NCI-H187 treated with DMSO at 0.1 percent for 48 hours (cell line): ENCODE data around the gene HSF2.

Experiments used
- DNase-seq: peaks from one replicate; lab custom pipeline; 2025; lab: John Stamatoyannopoulos, UW

Gene HSF2

DNA sequence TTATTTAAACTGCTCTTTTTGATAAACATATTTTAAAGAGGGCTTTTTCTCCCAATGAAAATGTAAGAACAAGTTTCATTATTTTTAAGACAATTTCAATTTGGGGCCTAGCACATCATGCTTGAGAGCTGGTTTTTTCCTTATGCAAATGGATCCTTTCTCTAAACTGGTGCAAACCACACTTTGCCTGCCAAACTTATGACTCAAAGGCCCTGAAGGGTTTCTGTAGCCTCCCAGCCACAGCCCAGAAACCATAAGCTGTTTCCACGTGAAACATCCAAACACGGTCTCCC, 451 bp upstream of the HSF2 start:
- no peak for DNase-seq

DNA sequence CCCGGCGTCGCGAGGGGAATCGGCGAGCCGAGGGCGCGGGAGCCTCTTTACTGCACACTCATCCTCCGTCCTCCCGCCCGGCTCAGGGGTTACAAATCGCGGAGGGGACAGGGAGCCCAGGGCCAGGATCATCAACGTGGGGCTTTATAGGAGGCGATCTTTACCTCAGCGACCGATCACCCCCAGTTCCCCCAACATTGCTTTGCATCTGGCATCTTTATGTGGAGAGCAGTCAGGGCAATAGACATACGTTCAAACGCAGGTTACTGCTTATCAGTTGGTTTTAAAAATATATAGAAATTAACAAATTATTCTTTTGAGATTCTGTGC, 634 bp downstream of the HSF2 start:
- no peak for DNase-seq

DNA sequence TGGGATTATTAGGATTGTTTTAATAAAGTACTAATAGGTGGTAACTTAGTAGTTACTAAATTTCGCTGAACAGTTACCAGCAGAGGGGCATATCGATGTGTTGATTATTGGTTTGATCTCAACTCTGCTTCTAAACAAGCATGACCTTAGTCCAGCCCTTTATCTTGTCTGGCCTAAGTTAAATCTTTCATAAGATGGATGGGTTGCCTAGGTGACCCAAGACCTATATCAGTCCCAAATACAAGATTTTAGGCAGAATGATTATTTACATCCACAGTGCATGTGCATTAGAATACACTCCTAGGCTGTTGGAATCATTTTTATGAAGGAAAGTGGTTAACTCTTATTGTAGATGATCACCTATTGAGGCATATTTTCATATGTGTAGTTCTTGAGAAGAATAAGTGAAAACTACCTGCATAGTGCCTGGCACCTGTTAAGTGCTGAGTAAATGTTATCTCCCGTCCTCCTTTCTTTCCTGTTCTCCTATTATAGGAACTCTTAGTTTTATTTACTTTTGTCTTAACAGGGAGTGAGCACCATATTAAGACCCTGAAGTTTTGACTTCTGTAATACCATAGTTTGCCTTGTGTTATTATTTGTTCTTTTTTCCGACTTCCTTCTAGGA, 1.1 kb downstream of the HSF2 start:
- DNase-seq = no peak

DNA sequence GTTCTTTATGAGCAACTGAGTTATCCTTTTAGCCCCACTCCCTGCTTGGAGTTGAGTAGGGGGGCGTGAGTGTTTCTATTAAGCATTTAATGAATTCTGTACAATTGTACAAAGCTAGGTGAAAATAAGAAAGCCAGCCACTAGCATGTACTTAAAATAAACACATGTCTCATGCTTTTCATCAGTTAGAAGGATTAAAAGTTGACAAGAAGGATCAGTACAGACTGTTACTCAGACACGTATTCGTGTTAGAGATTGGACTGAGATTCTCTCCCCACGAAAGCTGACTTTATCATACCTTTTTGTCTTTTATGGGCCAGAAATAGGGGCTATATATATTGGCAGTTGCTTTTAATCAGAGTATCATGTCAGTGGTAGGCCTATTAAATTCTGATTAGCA, 1.7 kb downstream of the HSF2 start:
- no peak for DNase-seq

DNA sequence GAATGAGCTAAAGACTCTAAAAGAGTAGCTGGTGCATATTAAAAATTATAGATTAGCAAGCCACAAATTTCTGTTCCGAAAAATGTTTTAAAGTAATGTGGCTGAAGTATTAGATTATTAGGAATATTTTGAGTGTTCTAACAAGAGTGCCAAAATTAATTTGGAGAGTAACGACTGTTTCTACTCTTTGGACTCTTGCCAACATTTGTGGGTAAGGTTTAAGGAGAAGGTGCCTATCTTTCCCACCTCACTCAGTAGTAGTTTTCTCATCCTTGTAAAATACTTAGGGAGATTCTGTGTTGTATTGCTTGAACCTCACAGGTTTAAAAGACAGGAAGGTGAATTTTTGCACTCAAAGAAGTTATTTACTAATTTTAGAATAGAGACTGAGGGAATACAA, 5.0 kb downstream of the HSF2 start:
- DNase-seq = no peak

DNA sequence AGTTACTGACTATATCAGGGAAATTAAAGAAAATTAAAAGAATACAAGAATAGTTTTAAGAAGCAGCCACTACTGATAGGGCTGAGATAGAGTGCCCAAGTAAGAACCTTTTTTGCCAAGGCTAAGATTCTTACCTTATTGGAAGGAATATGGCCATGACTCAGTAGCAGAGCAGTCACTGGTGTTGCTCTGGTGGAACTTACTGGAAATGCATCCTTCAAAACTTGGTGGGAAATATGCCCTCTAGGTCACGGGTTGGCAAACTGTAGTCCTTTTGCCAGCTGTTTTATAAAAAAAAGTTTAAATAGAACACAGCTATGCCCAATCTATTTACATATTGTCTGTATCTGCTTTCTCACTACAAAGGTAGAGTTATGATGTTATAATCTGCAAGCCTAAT, 6.0 kb downstream of the HSF2 start:
- no peak for DNase-seq

DNA sequence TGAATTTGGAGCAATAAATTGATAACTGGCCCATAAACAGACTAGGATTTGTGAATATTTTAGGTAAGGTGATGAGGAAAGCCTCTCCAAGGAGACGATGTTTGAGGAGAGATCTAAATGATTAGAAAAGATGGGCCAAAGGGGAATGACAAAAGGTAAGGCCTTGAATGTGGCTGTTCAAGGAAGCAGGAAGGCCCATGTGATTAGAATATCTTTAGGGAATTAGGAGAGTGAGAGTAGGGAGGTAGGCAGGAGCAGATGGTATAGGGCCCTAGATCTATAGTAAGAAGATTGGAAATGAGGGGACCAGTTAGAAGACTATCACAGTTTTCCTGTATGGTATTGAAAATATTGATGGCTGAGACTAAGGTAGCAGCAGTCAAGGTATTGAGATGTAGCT, 6.7 kb downstream of the HSF2 start:
- no peak for DNase-seq

DNA sequence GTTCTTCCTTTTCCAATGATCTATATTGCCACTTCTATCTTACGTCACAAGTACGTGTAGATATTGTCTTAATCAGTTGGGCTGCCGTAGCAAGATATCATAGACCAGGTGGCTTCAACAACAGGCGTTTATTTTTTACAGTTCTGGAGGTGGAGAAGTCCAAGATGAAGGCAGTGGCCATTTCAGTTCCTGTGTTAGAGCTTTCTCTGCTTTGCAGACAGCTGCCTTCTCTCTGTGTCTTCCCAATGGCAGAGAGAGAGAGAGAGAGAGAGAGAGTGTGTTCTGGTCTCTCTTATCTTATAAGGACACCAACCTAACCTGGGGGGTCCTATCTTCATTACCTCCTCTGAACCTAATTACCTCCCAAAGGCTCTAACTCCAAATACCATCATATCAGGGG, 8.3 kb downstream of the HSF2 start:
- no peak for DNase-seq

DNA sequence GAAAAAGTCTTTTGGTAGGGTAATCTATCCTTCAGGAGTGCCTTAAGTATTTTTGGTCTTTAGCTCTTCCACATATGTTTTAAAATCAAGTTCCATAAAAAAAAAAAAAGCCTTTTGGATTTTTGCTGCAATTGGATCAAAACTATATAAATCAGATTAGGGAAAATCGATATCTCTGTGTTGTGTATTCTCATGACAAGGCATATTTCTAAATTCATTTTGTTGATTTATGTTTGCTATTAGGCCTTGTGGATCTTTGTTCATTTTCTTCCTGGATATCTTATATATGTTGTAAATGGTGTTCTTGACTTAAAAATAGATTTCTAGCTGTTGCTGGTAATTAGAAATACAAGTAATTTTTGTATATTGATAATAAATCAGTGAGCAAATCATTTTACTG, 8.8 kb downstream of the HSF2 start:
- DNase-seq = no peak

DNA sequence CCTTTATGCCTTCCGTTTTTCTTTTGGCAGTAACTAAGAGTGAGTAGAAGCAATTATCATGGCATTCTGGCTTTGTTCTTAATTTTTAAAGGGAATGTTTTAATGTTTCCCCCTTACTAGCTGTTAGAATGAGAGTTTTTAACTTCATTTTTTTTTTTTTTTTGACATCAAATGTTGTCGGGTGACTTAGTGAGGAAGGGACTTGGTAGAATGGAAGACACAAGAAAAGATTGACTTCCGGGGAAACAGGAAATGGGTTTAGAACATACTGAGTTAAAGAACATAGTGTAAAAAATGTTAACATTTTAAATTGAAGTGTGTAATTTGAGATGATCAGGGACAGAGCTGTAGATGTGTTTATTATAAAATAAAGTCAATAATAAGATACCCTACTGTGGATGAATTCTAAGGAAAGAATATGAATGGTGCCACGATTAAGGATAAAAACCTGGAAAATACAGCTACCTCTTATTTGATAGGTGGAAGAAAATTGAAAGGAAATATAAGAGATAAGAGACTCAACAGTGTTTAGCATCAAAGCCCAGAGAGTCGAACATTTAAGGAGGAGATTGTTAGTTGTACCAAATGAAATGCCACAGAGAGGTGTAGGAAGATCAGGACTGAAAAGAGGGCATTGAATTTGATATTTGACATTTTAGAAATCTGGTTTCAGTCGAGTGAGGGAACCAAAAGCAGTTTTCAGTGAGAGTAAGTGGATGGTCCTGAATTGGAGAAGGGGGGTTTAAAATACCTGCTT, 9.4 kb downstream of the HSF2 start:
- DNase-seq = no peak

DNA sequence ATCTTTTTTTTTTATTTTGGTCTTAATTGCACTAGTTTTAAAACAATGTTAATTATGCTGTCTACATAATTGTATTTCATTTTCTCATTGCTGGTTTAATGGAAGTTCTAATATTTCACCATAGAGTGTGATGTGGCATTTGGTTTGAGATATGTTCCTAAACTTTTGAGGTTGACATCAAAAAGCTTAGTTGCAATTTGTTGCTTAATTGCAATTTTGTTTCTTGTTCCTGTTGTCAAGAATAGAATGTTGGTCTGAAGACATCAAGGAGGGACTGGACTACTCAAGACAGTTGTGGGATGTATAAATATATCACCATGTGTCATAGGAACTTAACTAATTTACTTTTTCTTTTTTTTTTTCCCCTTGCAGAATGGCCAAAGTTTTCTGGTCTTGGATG, 12.5 kb downstream of the HSF2 start:
- no peak for DNase-seq

DNA sequence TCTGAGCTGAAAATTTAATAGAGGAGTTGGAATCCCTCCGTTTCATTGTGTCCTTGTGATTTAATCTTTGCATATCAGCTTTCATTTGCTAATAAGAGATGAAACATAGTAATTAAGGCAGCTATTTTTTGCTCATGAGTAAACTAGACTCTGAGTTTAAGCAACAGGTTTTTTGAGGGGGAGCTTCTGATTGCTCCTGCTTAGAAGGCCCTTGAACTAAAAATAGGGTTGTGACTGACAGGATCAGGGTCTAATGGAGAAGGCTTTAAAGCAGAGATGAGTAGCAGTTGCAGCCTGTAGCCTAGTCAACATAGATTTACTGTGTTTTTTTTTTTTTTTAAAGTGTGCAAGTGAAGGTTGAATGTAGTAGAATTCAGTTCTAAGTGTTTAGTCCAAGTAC, 17.4 kb downstream of the HSF2 start:
- DNase-seq = no peak

DNA sequence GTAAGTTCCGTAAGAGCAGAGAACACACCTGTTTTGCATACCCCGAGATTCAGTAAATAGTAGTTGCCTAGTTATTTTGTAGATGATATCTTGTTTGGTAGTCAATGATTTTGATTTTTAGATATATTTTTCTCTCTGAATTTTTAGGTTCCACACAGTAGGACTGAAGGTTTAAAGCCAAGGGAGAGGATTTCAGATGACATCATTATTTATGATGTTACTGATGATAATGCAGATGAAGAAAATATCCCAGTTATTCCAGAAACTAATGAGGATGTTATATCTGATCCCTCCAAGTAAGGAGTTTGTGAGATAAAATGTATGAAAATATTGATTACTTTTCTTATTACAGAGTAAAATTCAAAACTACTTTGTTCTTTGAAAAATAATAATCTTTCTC, 22.6 kb downstream of the HSF2 start:
- DNase-seq = no peak

DNA sequence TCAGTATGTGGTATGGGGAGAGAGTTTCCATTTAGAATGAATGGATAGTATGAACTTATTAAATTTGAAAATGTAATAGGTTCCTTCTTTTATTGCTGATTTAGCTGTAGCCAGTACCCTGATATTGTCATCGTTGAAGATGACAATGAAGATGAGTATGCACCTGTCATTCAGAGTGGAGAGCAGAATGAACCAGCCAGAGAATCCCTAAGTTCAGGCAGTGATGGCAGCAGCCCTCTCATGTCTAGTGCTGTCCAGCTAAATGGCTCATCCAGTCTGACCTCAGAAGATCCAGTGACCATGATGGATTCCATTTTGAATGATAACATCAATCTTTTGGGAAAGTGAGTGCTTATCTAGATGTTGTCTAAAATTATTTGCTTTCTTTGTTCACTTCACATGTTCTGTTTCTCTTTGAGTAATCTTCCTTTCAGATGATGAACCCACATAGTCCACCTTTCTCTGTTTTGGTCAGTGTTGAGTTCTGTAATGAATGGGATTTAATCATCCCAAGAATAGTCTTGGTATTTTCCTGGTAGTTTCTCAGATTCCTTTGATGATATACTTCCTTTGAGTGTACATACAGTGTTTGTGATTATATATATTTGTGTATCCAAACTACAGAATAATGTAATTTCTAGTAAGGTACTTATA, 23.3 kb downstream of the HSF2 start:
- no peak for DNase-seq

DNA sequence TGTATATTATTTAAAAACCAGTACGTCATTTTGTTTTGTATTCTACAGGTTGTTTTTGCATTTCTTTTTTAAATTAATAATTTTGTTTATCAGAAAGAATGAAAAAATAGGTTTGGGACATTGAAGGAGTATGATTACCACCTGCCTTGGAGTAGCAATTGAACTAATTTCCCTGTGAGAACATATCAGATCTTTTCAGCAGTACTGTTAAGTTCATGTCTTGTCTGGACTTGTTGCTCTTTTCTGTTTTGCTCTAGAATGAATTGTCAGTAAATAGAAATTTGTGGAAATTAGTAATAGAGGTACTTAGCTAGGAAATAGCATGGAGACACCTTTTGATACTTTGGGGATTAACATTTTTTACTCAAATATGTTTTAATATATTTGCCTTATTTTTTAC, 24.3 kb downstream of the HSF2 start:
- DNase-seq = no peak

DNA sequence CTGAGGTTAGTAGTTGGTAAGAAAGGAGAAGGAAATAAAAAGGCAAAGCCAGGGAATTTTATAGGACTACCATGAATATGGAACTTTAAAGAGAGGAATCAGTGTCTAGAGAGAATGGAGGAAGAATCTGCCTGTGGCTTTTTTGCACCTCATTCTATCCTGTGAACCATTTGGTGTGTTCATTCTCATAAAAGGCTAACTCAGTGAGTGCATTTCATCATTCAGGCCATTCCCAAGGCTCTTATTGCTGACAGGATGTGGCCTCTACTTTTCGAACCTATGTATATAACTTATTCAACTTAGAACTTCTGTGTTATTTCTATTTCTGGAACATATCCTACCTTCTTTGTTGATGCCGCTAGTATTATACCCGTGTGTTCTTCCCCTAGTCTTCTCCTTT, 27.1 kb downstream of the HSF2 start:
- no peak for DNase-seq

DNA sequence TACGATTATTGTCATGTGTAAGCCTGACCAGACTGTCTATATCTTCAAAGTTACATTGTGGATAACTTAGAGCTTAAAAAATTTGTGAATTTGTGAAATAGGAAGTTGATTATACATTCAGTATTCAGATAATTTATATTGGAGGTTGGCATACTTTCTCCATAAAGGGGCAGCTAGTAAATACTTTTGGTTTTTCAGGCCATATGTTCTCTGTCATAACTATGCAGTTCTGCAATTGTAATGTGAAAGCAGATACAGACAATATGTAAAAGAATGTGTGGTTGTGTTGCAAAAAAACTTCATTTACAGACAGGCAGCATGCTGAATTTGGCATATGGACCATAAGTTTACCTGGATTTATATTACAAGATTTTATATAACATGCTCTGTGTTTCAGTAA, 29.3 kb downstream of the HSF2 start:
- DNase-seq = no peak

DNA sequence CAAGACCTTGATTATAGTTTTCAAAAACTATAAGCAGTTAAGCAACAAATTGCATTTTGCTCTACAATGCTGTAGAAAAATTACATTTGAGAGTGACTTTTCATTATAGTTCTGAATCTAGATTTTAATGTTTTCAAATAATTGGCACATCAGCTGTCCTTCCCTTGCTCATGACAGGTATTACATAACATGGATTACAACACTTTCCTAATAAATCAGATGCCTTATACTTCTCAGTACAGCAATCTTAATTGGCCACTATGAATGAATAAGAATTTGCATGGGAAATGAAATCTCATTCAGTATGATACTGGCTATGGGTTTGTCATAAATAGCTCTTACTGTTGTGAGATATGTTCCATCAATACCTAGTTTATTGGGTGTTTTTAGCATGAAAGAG, 29.9 kb downstream of the HSF2 start:
- no peak for DNase-seq

DNA sequence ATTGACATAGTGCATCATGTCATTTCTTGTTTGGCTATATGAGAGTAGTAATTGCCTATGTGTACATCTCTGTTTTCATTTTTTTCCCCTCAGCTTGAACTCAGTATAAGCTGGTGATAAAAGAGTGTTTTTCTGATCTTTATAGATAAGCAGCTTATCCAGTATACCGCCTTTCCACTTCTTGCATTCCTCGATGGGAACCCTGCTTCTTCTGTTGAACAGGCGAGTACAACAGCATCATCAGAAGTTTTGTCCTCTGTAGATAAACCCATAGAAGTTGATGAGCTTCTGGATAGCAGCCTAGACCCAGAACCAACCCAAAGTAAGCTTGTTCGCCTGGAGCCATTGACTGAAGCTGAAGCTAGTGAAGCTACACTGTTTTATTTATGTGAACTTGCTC, 32.3 kb downstream of the HSF2 start:
- DNase-seq = no peak

DNA sequence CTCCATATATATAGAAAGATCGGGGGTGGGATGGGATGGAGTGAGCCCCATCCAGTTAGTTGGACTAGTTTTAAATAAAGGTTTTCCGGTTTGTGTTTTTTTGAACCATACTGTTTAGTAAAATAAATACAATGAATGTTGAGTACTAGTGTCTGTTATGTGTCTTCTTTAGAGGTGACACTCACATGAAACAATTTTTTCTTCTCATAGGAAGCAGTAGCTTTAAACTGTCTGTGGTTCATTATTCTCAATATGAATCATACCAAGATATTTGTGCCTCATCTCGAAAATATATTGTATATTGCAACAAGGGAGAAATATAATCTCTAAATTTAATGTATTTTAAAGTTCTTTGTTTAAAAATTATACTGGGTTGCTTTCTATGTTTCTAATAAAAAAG, 33.4 kb downstream of the HSF2 start:
- no peak for DNase-seq

DNA sequence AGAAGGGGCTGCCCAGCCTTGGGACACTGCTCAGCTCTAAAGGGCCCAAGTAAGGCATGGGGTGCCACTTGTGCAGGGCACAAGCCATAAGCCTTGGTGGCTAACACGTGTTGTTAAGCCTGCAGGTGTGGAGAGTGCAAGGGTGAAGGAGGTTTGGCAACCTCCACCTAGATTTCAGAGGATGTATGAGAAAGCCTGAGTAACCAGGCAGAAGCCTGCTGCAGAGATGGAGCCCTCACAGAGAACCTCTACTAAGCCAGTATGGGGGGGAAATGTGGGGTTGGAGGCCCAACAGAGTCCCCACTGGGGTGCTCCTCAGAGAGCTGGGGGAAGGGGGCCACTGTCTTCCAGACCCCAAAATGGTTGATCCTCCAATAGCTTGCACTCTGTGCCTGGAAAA, 39.5 kb downstream of the HSF2 start:
- DNase-seq = no peak

DNA sequence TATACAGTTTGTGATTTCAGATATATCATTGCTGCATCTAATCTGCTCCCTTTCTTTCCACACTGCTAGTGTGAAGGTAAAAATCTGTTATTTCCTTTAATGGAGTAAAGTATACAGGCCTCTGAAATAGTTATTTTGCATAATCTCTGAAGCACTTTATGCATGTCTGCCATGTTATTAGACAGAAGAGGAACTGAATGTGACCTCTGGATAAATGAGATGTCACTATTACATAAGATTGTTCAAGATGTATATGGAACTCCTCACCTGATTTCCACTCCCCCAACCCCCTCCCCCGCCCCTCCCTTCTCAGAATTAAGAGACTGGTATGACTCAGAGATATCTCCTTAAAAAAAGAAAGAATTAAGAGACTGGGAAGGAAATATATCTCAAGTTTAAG, 45.8 kb downstream of the HSF2 start:
- DNase-seq = no peak

DNA sequence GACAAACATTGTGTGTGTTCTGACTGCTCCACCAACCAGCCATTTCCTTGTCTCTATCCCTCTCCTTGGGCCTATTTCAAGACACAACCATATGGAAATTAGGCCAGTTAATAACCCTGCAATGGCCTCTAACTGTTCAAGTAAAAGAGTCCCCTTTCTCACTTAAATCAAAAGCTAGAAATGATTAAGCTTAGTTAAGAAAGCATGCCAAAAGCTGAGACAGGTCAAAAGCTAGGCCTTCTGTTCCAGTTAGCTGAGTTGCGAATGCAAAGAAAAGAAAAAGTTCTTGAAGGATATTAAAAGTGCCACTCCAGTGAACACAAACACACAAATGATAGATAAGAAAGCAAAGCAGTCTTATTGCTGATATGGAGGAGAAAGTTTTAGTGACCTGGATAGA, 49.6 kb downstream of the HSF2 start:
- no peak for DNase-seq

DNA sequence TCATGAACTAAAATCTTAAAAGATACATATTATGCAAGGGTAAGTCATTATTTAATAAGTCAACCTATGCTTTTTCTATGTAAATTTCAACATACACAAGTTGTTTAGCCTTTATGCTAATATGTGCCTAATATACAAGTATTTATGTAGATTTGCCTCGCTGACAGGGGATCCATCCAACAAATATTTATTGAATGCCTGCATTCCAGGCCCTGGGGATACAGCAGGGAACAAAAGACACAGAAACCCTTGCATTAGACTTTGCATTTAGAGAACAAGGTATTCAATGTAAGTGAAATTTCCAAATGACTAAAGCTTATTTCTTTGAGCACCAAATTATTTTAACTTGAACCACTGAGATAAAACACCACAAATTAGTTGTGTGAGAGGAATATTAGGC, 53.1 kb downstream of the HSF2 start:
- DNase-seq = no peak
